22Rv1 (cell line): ENCODE data around the gene ARL10.

Experiments used
- ZFX ChIP-seq: fragments of 450-650 bp; IDR thresholded peaks from 2 replicates; pipeline ENCODE4 v1.6.1; 2017; ENCODE audit warnings: antibody characterized with exemption, borderline replicate concordance
- TF ChIP-seq, protein P1 (sequence below): fragments of 450-650 bp; IDR thresholded peaks from 2 replicates; pipeline ENCODE4 v1.5.1; 2017; ENCODE audit warnings: mild to moderate bottlenecking

DNA sequence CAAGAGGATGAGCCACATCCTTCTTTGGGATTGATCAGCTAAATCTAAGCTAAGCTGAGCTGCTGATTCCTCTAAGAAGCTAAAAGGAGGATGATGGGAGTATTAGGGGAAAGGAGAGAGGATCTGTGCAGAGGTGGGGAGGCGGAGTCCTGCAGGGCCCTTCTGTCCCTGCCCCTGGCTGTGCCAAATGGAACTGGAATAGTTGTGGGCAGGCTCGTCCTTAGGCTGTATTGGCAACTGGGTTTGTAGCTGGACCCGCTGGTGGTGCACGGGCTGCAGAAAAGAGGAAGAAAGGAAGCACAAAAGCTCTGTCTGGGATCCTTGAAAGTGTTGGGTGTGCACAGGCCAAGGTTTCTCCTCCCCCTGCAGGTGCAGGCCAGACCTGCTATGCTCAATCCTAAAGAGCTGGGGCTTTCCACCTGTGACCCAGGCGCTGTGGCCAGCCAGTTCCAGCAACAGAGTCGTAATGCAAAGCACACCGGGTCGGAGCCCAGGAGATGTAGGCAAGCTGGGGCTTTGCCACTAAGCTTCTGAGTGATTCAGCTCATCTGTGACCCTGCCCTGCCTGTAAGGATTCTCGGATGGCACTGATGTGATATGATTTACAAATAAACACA is 41.3 kb downstream of the ARL10 start:
- TF ChIP-seq, protein P1, sequence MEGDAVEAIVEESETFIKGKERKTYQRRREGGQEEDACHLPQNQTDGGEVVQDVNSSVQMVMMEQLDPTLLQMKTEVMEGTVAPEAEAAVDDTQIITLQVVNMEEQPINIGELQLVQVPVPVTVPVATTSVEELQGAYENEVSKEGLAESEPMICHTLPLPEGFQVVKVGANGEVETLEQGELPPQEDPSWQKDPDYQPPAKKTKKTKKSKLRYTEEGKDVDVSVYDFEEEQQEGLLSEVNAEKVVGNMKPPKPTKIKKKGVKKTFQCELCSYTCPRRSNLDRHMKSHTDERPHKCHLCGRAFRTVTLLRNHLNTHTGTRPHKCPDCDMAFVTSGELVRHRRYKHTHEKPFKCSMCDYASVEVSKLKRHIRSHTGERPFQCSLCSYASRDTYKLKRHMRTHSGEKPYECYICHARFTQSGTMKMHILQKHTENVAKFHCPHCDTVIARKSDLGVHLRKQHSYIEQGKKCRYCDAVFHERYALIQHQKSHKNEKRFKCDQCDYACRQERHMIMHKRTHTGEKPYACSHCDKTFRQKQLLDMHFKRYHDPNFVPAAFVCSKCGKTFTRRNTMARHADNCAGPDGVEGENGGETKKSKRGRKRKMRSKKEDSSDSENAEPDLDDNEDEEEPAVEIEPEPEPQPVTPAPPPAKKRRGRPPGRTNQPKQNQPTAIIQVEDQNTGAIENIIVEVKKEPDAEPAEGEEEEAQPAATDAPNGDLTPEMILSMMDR: no peak
- no peak for TF ChIP-seq ZFX
